Measurements from ENCODE around the gene BCAS1.

BCAS1 gene

DNA sequence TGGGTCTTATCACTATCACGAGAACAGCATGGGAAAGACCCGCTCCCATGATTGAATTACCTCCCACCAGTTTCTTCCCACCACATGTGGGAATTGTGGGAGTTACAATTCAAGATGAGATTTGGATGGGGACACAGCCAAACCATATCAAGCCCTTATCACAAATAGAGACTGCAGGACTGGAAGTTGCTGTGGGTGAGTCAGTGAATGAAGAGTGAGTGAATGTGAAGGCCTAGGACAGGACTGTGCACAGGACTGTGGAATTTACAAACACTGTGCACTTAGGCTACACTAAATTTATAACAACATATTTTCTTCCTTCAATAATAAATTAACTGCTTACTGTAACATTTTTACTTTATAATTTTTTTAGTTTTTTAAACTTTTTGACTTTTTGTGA is 30.2 kb upstream of the BCAS1 start:
- POLR2A ChIA-PET, result no interaction called here
- no peak for TF ChIP-seq ZNF658 (tag by site-specific recombination; IDR thresholded peaks at IDR 0.05)
- no peak for TF ChIP-seq GLI4 (tag by site-specific recombination; IDR thresholded peaks at IDR 0.05)
- no peak for TF ChIP-seq ZNF48 (tag by site-specific recombination; IDR thresholded peaks at IDR 0.05)

DNA sequence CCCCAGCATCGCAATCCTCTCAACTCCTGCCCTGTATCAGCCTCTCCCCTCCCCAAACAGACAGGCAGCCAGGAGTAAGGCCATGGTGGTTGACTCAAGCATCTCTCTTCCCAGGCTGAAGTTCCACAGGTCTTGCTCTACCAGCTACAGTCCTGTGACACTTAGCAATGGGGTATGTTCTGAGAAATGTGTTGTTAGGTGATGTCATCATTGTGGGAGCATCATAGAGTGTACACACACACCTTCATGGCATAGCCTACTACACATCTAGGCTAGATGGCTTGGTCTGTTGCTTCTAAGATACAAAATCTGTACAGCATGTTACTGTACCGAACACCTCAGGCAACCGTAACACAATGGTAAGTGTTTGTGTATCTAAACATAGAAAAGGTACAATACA is 29.5 kb upstream of the BCAS1 start:
- H3K4me3 ChIP-seq (ENCODE audit: low read depth, low read length), result no peak overlapping the region
- ChIA-PET POLR2A (no interaction called here), CTCF (interaction anchor here (0.6 to 15.5 kb wide), 4 partner anchors 94 to 1207 kb away, joined by 3 to 361 read pairs (median 4); no protein-coding TSS in a partner anchor)

More for the DNA sequence above, 30.2 kb upstream of the BCAS1 start:
- no peak overlapping the region for H3K27ac ChIP-seq (ENCODE audit: extremely low read depth, low read depth, low read length)
- no peaks in the 10 kb centered on the region for H3K4me1 ChIP-seq (ENCODE audit: control insufficient read depth, insufficient read depth, low read length)
- H3K9me3 ChIP-seq (ENCODE audit: control insufficient read depth, insufficient read depth, low read depth, low read length), result no peaks in the 10 kb centered on the region
- H3K36me3 ChIP-seq (ENCODE audit: control insufficient read depth in 2 of 2, insufficient read depth in 1 of 2, low read length in 2 of 2), result no peaks in the 10 kb centered on the region
- no peak overlapping the region for H3K4me3 ChIP-seq (ENCODE audit: low read depth, low read length)
- CTCF ChIA-PET, result interaction anchor here (0.7 to 15.5 kb wide), 6 partner anchors 9 to 101 kb away, joined by 3 to 361 read pairs (median 3); no protein-coding TSS in a partner anchor

More for the DNA sequence above, 29.5 kb upstream of the BCAS1 start:
- Histone ChIP-seq H3K27ac (ENCODE audit: extremely low read depth, low read depth, low read length) (no peak overlapping the region), H3K4me1 (ENCODE audit: control insufficient read depth, insufficient read depth, low read length) (no peaks in the 10 kb centered on the region), H3K9me3 (ENCODE audit: control insufficient read depth, insufficient read depth, low read depth, low read length) (no peaks in the 10 kb centered on the region), H3K36me3 (ENCODE audit: control insufficient read depth in 2 of 2, insufficient read depth in 1 of 2, low read length in 2 of 2) (no peaks in the 10 kb centered on the region)
- TF ChIP-seq SCRT2 (tag by site-specific recombination; IDR thresholded peaks at IDR 0.05), result 0 out of 2 replicates have a peak, but pooled peaks have one; percentile 38
- TF ChIP-seq, protein P1, sequence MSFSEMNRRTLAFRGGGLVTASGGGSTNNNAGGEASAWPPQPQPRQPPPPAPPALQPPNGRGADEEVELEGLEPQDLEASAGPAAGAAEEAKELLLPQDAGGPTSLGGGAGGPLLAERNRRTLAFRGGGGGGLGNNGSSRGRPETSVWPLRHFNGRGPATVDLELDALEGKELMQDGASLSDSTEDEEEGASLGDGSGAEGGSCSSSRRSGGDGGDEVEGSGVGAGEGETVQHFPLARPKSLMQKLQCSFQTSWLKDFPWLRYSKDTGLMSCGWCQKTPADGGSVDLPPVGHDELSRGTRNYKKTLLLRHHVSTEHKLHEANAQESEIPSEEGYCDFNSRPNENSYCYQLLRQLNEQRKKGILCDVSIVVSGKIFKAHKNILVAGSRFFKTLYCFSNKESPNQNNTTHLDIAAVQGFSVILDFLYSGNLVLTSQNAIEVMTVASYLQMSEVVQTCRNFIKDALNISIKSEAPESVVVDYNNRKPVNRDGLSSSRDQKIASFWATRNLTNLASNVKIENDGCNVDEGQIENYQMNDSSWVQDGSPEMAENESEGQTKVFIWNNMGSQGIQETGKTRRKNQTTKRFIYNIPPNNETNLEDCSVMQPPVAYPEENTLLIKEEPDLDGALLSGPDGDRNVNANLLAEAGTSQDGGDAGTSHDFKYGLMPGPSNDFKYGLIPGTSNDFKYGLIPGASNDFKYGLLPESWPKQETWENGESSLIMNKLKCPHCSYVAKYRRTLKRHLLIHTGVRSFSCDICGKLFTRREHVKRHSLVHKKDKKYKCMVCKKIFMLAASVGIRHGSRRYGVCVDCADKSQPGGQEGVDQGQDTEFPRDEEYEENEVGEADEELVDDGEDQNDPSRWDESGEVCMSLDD (tag by site-specific recombination; IDR thresholded peaks at IDR 0.05), result no peak
- TF ChIP-seq SALL2 (tag by site-specific recombination; IDR thresholded peaks at IDR 0.05; ENCODE audit: borderline replicate concordance), result no peak
- TF ChIP-seq YY2 (tag by site-specific recombination; IDR thresholded peaks at IDR 0.05), result no peak
- TF ChIP-seq, protein P2, sequence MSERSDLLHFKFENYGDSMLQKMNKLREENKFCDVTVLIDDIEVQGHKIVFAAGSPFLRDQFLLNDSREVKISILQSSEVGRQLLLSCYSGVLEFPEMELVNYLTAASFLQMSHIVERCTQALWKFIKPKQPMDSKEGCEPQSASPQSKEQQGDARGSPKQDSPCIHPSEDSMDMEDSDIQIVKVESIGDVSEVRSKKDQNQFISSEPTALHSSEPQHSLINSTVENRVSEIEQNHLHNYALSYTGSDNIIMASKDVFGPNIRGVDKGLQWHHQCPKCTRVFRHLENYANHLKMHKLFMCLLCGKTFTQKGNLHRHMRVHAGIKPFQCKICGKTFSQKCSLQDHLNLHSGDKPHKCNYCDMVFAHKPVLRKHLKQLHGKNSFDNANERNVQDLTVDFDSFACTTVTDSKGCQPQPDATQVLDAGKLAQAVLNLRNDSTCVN (tag by site-specific recombination; optimal IDR thresholded peaks at IDR 0.05), result no peak
- no peak for TF ChIP-seq ZNF416 (tag by site-specific recombination; IDR thresholded peaks at IDR 0.05)
- TF ChIP-seq, protein P3, sequence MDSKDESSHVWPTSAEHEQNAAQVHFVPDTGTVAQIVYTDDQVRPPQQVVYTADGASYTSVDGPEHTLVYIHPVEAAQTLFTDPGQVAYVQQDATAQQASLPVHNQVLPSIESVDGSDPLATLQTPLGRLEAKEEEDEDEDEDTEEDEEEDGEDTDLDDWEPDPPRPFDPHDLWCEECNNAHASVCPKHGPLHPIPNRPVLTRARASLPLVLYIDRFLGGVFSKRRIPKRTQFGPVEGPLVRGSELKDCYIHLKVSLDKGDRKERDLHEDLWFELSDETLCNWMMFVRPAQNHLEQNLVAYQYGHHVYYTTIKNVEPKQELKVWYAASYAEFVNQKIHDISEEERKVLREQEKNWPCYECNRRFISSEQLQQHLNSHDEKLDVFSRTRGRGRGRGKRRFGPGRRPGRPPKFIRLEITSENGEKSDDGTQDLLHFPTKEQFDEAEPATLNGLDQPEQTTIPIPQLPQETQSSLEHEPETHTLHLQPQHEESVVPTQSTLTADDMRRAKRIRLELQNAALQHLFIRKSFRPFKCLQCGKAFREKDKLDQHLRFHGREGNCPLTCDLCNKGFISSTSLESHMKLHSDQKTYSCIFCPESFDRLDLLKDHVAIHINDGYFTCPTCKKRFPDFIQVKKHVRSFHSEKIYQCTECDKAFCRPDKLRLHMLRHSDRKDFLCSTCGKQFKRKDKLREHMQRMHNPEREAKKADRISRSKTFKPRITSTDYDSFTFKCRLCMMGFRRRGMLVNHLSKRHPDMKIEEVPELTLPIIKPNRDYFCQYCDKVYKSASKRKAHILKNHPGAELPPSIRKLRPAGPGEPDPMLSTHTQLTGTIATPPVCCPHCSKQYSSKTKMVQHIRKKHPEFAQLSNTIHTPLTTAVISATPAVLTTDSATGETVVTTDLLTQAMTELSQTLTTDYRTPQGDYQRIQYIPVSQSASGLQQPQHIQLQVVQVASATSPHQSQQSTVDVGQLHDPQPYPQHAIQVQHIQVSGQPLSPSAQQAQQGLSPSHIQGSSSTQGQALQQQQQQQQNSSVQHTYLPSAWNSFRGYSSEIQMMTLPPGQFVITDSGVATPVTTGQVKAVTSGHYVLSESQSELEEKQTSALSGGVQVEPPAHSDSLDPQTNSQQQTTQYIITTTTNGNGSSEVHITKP (tag by site-specific recombination; IDR thresholded peaks at IDR 0.05), result no peak
- no peak for TF ChIP-seq ZNF658 (tag by site-specific recombination; IDR thresholded peaks at IDR 0.05)
- TF ChIP-seq ZNF16 (tag by site-specific recombination; IDR thresholded peaks at IDR 0.05; ENCODE audit: low read depth), result no peak
- TF ChIP-seq, protein P4, sequence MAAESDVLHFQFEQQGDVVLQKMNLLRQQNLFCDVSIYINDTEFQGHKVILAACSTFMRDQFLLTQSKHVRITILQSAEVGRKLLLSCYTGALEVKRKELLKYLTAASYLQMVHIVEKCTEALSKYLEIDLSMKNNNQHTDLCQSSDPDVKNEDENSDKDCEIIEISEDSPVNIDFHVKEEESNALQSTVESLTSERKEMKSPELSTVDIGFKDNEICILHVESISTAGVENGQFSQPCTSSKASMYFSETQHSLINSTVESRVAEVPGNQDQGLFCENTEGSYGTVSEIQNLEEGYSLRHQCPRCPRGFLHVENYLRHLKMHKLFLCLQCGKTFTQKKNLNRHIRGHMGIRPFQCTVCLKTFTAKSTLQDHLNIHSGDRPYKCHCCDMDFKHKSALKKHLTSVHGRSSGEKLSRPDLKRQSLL (tag by site-specific recombination; IDR thresholded peaks at IDR 0.05), result no peak
- TF ChIP-seq, protein P5, sequence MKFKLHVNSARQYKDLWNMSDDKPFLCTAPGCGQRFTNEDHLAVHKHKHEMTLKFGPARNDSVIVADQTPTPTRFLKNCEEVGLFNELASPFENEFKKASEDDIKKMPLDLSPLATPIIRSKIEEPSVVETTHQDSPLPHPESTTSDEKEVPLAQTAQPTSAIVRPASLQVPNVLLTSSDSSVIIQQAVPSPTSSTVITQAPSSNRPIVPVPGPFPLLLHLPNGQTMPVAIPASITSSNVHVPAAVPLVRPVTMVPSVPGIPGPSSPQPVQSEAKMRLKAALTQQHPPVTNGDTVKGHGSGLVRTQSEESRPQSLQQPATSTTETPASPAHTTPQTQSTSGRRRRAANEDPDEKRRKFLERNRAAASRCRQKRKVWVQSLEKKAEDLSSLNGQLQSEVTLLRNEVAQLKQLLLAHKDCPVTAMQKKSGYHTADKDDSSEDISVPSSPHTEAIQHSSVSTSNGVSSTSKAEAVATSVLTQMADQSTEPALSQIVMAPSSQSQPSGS (tag by site-specific recombination; IDR thresholded peaks at IDR 0.05; ENCODE audit: low read depth), result peak; percentile 46; the same call in 1 of the 2 replicates
- no peak for TF ChIP-seq ZNF677 (tag by site-specific recombination; IDR thresholded peaks at IDR 0.05)
- TF ChIP-seq, protein P6, sequence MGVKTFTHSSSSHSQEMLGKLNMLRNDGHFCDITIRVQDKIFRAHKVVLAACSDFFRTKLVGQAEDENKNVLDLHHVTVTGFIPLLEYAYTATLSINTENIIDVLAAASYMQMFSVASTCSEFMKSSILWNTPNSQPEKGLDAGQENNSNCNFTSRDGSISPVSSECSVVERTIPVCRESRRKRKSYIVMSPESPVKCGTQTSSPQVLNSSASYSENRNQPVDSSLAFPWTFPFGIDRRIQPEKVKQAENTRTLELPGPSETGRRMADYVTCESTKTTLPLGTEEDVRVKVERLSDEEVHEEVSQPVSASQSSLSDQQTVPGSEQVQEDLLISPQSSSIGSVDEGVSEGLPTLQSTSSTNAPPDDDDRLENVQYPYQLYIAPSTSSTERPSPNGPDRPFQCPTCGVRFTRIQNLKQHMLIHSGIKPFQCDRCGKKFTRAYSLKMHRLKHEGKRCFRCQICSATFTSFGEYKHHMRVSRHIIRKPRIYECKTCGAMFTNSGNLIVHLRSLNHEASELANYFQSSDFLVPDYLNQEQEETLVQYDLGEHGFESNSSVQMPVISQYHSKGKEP (tag by site-specific recombination; IDR thresholded peaks at IDR 0.05), result no peak

Measured in HEK293 (cell line).